ENCODE data around the gene ABCB4. TPM values are rescaled to one million over a fixed set of nuclear protein-coding genes. Genes with fewer than 3 reads are reported as not detected.

ABCB4 gene
- total RNA-seq, 1 donor from 2014 or later = 30.6 TPM

DNA sequence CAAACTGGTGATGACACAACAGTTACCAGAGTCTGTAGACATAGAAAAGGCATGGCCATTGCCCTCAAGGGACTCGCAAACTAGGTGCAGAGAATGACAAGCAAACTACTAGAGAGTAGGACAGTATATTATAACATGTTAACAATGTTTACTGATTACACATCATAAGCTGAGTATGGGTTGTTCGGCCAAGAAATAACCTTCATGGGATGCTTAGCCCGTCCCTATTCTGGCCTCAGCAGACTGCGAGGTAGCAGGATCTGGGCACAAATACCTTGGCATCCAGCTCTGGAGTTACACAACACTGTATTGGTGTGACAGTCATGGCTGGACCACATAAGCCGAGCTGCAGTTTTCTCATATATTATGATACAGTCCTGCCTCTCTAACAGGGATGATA is 51.4 kb downstream of the ABCB4 start:
- DNase-seq (ENCODE audit: low spot score) = no peak

- DNase-seq (ENCODE audit: low spot score) = no peak
Observed at GRCh38 chr7:87420173-87420572, 55.3 kb downstream of the ABCB4 start.

DNA sequence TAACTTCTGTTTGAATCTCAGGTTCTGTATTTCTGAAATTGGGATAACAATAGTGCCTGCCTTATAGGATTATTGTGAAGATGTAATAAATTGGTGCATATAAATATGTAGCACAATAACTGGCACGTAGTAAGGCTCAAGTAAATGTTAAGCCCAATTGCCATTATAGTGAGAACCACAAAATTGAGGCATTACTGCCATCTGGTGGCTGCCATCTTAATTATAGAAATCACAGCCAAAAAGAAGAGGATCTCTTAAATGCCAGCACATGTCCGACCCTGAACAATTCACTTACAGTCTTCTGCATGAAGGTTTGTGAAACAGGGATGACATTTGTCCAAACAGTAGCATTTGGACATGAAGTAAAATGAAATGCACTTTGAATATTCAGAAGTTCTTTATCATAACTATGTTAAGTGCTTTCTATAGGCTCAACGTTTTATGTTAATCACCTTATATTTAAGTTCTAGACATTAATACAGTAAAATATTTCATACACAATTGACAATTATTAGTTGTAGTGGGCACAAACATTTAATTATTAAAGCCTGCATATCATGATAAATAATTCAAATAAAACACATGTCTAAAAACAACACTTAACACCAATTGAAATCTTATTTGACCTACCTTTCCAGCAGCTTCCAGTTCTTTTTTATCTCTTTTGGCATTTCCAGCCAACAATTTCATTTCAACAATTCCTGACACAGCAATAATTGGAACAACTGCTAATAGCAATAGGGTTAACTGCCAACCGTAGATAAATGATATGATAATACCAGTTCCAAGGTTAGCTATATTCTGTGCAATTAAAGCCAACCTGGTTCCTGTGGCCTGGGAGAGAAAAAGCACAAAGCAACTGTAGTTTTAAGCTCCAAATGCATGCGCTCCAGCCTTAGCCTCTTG is 58.5 kb downstream of the ABCB4 start:
- DNase-seq (ENCODE audit: low spot score) = peak; percentile 74

DNA sequence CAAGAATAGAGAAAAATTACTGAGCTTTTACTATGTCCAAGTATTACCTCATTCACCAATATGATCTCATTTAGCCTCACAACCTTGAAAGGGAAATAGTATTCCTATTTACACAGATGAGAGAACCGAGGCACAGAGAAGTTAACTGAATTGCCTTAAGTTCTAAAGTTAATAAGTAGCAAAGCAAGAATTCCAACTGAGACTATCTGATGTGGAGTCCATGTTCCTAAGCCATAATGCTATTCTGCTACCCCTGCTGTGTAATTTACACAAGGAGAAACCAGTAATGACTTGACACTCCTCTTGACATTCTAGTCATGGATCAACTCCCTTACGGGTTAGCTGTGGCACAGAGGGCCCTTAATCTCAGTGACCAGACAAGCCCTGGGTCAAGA is 60.7 kb downstream of the ABCB4 start:
- no peak for DNase-seq (ENCODE audit: low spot score)

- DNase-seq (ENCODE audit: low spot score) = peak; percentile 53
Observed at GRCh38 chr7:87413951-87414793, 61.3 kb downstream of the ABCB4 start.

GRCh38 chr7:87413029-87413428 is 62.5 kb downstream of the ABCB4 start:
- DNase-seq (ENCODE audit: low spot score) = peak; percentile 18

DNA sequence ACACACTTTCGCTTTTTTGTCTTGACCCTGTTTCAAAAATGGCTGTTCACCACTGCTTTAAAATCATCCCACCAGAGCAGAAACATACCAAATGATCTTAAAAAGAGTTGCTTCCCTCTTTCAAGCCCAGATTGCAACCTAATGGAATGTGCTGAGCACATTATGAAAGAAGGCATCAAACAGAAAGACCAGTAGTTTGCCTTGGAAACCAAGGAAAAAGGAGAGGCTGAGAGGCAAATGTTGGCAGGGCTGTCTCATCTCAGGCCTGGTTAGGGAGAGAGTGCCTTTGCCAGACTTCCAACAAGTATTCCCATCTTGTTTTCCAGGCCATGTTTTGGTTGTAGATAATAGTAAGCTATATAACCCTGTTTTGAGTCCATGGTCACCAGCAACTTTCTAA is 64.3 kb downstream of the ABCB4 start:
- no peak for DNase-seq (ENCODE audit: low spot score)

- no peak for DNase-seq (ENCODE audit: low spot score)
Observed at GRCh38 chr7:87404674-87405073, 70.8 kb downstream of the ABCB4 start.

- peak; percentile 53 for DNase-seq (ENCODE audit: low spot score)
Observed at GRCh38 chr7:87398446-87398845, 77.0 kb downstream of the ABCB4 start.

GRCh38 chr7:87395442-87396020 is 79.9 kb downstream of the ABCB4 start:
- DNase-seq (ENCODE audit: low spot score) = no peak

GRCh38 chr7:87391020-87391701 is 84.3 kb downstream of the ABCB4 start:
- DNase-seq (ENCODE audit: low spot score) = no peak

- no peak for DNase-seq (ENCODE audit: low spot score)
Observed at GRCh38 chr7:87380905-87381304, 94.6 kb downstream of the ABCB4 start.

DNA sequence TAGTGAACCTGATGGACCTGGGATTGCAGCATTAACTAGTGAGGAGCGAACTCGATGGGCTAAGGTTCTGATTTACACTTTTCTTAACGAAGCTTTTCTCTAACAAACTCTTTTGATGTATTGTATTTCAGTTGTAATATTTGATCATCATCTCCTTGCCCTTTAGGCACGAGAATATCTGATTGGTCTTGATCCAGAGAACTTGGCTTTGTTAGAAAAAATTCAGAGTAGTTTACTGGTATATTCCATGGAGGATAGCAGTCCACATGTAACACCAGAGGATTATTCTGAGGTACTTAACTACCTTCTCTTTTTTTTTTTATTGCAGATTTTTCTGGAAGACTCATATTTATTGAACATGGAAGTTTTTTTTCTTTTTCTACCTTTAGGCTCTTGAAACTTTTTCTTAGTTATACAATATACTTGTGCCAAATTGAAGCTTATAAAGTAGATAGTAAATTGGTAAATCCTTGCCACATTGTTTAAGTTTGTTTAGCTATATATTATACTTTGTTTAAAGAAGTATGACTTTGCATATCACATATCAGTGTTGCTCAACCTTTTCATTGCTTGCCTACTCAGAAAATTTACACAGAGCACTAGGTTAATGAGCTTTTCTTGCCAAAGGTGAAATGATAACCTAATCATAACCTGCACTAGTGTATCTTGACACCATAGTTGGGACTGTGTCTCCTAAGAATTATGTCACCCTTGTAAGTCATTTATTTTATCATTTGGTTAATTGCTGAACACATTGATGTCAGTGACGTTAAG is 99.6 kb downstream of the ABCB4 start:
- no peak for DNase-seq (ENCODE audit: low spot score)

GRCh38 chr7:87370660-87371180 is 104.8 kb downstream of the ABCB4 start:
- peak; percentile 2 for DNase-seq (ENCODE audit: low spot score)

GRCh38 chr7:87369216-87369615 is 106.3 kb downstream of the ABCB4 start:
- DNase-seq (ENCODE audit: low spot score) = no peak

- no peak for DNase-seq (ENCODE audit: low spot score)
Observed at GRCh38 chr7:87364246-87364645, 111.2 kb downstream of the ABCB4 start.

DNA sequence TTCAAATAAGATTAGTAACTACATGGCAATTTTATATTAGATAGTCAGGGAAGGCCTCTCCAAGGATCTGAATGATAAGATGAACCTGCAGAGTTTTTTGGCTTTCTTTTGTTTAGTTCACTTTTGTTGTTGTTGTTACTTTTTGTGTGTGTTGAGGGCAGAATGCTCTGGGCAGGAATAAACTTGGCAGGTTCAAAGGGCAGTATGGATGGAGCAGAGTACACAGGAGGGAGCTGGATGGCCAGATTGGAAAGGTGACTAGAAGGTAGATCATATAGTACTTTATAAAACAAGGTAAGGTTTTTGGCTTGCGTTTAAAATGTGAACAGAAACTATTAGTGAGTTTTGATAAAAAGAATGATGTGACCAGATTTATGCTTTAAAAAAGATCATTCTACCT is 112.1 kb downstream of the ABCB4 start:
- no peak for DNase-seq (ENCODE audit: low spot score)

GRCh38 chr7:87361320-87361719 is 114.2 kb downstream of the ABCB4 start:
- no peak for DNase-seq (ENCODE audit: low spot score)

DNA sequence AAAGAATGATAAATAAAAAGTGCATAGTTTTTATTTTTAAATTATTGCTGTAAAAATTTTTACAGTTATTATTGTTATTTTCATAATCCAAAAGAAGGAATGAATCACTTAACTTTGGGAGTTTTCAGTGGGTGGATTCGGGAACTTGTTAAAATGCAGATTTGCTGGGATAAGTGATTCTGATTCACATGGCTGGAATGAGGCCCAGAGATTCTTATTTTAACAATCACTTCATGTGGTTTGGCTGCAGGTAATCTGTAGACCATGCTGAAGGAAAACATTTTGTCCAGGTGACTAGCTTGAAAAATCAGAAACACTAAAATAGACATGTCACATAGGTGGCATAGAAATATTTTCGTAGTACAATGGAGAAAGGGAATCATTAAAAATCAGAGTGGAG is 116.1 kb downstream of the ABCB4 start:
- no peak for DNase-seq (ENCODE audit: low spot score)

DNA sequence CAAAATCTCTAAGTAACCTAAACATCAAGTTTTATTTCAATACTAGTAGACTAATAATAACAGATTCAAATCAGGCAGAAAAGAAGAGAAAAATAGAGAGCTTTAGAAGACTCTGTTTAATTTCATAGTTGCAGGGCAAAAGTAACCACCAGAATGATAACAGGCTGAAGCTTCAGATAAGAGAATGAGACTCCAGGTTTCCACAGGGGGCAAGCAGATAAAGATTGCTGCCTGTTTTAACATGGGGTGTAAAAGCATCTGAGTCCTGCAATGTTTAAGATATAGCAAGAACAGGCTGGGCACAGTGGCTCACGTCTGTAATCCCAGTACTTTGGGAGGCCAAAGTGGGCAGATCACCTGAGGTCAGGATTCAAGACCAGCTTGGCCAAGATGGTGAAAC is 119.0 kb downstream of the ABCB4 start:
- no peak for DNase-seq (ENCODE audit: low spot score)

GRCh38 chr7:87354749-87355148 is 120.7 kb downstream of the ABCB4 start:
- DNase-seq (ENCODE audit: low spot score) = no peak

Measured in umbilical cord (tissue), 2 donors.